Mucosa of descending colon (tissue), 3 donors: ENCODE data around the gene RFX3. TPM values are rescaled to one million over a fixed set of nuclear protein-coding genes. Genes with fewer than 3 reads are reported as not detected.

Experiments
- ATAC-seq: fragments of 200-7000 bp; cut with Tn5 transposase; one replicate; pipeline ENCODE4 v1.9.1; 2020; ENCODE audit warnings: mild to moderate bottlenecking, moderate library complexity
- DNase-seq, 3 donors: peaks; one replicate each; pipeline ENCODE4 v3.0.0-alpha.2; 2020
- H3K36me3 ChIP-seq: fragments of 200-600 bp; one replicate; pipeline ENCODE4 v1.8.0; 2021; ENCODE audit warnings: low read depth, mild to moderate bottlenecking
- H3K4me1 ChIP-seq: fragments of 200-600 bp; one replicate; pipeline ENCODE4 v1.8.0; 2021; ENCODE audit warnings: low read depth, mild to moderate bottlenecking
- H3K4me3 ChIP-seq: fragments of 200-600 bp; one replicate; pipeline ENCODE4 v1.8.0; 2021; ENCODE audit warnings: mild to moderate bottlenecking
- H3K9me3 ChIP-seq: fragments of 200-600 bp; one replicate; pipeline ENCODE4 v1.8.0; 2021; ENCODE audit warnings: mild to moderate bottlenecking
- intact Hi-C, 2 donors: fragments of 100-400 bp; cut with DNase I in 1 of 2; cut with micrococcal nuclease in 1 of 2; formaldehyde crosslinking; loops; one replicate each; pipeline versions ENCODE4 v1.11.0 to v1.11.1; 2022; cut with DNase I, micrococcal nuclease
- total RNA-seq, 3 donors: library from RNA; stranded (reverse); fragmentation: NEBNext Ultra II Directional in 2 of 3; extraction: Animal tissue kit (Norgen Biotek cat#: 25700) in 2 of 3; gene quantifications; one replicate each; pipeline versions ENCODE4 v1.2.1 to v1.2.4, GENCODE V29; 2021 to 2023
- TF ChIP-seq, protein P1 (sequence below): fragments of 200-600 bp; IDR thresholded peaks from one replicate; pipeline ENCODE4 v1.8.0; 2022; ENCODE audit warnings: antibody characterized with exemption, mild to moderate bottlenecking
- donor health status: DM: no; HTN: no; CAD: no; lungs with moderate emphysema.
- donor health status: DM: no; HTN: no; CAD: no.
- donor health status: DM: no; HTN: yes; CAD: no.

The RFX3 gene
- total RNA-seq, 3 donors from 2014 or later, result 12.0 to 13.3 (median 12.3) TPM

DNA sequence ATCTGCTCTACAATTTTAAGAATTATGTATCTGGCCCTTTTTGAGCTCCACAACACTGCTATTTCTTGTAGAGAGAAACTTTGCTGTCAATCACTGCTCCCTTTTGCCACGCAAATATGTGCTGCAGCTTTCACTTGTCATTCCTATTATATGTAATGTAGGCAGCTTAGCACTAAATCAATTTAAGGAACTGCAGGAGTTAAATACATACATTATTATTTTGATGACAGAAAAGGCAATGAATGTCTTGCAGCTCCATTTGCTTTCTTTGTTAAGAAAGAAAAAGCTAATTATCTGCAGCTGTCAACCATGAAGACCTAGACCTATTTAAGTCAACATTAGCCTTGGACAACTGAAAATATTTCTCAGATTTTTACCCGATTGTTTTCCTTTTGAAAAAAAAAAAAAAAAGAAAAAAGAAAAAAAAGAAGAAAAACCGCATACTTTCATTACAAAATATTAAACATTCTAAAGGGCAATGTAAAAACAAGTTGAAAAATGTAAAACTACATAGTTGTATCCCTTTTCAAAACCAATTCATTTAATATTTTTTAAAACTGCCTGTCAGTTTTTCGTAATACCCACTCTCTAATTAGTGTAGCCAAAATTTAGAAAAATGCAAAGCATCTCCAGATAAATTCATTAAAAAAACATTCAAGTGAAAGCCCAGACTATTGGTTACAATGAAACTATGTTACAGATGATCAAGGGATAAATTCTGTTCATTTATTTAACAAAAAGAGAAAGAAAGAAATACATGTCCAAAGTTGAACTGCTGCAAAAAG lies 57.2 kb downstream of the RFX3 start:
- TF ChIP-seq, protein P1, sequence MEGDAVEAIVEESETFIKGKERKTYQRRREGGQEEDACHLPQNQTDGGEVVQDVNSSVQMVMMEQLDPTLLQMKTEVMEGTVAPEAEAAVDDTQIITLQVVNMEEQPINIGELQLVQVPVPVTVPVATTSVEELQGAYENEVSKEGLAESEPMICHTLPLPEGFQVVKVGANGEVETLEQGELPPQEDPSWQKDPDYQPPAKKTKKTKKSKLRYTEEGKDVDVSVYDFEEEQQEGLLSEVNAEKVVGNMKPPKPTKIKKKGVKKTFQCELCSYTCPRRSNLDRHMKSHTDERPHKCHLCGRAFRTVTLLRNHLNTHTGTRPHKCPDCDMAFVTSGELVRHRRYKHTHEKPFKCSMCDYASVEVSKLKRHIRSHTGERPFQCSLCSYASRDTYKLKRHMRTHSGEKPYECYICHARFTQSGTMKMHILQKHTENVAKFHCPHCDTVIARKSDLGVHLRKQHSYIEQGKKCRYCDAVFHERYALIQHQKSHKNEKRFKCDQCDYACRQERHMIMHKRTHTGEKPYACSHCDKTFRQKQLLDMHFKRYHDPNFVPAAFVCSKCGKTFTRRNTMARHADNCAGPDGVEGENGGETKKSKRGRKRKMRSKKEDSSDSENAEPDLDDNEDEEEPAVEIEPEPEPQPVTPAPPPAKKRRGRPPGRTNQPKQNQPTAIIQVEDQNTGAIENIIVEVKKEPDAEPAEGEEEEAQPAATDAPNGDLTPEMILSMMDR, result no peak
- H3K9me3 ChIP-seq, result no peaks in the 10 kb centered on the region
- ATAC-seq (no peak), DNase-seq (no peak)
- no peak overlapping the region for H3K4me3 ChIP-seq
- intact Hi-C loops, result no loop called here
- no peaks in the 10 kb centered on the region for H3K4me1 ChIP-seq
- H3K36me3 ChIP-seq, result no peaks in the 10 kb centered on the region

DNA sequence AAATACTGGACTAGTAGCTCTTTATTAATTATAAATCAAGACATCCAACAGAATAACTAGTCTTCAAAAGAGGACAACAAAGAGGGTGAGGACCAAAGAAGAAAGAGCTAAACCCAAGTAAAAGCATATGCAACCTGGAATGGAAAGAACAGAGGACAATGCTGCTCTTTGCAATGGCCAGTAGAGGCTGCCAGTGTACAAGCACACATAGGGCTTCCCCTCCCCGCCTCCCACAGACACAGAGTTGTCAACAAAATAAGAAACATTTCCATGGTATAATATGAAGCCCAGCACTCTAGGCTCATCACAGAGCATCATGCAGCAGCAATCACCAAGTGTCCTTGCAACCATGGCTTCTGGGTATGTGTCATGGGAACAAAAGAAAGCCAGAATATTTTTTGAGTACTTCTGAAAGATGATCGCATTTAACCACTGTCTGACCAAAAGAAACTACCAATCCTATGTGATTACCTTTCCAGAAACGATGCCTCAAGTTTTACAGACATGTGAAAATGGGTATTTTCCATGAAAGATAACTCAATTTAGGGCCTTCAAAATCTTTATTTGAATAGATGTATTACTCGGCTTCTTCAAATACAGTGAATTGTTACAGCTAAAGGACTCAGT lies 58.1 kb downstream of the RFX3 start:
- Histone ChIP-seq H3K36me3 (no peaks in the 10 kb centered on the region), H3K4me1 (no peaks in the 10 kb centered on the region), H3K9me3 (no peaks in the 10 kb centered on the region), H3K4me3 (no peak overlapping the region)
- peak; percentile 95 for ATAC-seq
- intact Hi-C loops, result no loop called here
- TF ChIP-seq, protein P1, result peak; percentile 74
- DNase-seq, result peak in 2 of 3 donors; percentile 44 to 70

DNA sequence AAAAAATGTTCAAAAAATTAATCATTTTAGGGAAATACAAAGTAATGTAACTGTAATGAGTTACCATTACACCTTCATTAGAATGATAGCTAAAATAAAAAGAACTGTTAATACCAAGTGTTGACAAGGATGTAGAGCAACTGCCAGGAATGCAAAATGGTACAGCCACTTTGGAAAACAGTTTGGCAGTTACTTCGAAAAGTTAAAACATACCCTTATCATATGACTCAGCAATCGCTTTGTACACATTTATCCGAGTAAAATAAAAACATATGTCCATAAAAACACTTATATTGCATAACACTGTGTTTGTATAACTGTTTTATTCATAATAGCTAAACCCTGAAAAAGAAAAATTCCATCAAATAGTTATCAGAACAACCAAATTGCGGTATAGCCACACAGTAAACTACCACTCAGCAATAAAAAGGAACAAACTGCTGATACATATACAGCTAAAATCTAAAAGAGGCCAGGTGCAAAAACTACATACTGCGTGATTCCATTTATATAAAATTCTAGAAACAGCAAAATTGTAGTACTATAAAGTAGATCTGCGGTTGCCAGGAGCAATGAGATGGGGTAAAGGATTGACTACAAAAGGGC lies 61.7 kb downstream of the RFX3 start:
- Histone ChIP-seq H3K9me3 (no peaks in the 10 kb centered on the region), H3K4me3 (no peak overlapping the region), H3K4me1 (no peaks in the 10 kb centered on the region), H3K36me3 (no peaks in the 10 kb centered on the region)
- DNase-seq (no peak), ATAC-seq (no peak)
- TF ChIP-seq, protein P1, result no peak
- intact Hi-C loops, result no loop called here

DNA sequence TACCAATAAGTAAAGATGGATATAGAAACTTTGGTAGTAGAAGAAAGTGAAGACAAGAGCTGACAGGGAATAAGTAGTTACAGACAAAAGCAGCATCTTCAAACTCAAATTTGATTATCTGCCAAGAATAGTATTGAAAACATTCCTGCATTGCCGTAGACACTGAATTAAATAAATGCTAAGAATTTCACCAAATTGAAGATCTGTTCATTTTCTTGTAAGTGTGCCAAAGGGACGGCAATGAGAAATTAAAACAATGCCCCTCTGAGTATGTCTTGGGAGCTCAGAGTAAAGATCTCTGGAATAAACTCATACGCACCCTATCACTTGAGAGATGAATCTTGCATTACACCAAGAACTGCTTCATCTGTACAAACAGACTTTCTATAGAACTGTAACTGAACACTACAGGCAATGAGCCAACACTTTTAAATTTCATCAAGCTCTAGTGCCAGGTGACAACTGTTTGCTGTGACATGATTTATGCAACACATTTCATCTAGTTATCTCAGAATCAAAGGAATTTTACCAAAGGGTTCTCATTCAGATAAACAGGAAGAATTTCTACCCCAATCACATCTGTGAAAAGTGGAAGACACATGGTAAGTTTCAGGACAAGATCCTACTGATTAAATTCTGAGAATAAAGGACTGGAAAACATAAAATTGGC lies 66.9 kb downstream of the RFX3 start:
- ATAC-seq, result no peak
- intact Hi-C loops, result no loop called here
- TF ChIP-seq, protein P1, result no peak
- no peak for DNase-seq
- Histone ChIP-seq H3K36me3 (no peaks in the 10 kb centered on the region), H3K9me3 (no peaks in the 10 kb centered on the region), H3K4me3 (no peak overlapping the region), H3K4me1 (no peaks in the 10 kb centered on the region)

DNA sequence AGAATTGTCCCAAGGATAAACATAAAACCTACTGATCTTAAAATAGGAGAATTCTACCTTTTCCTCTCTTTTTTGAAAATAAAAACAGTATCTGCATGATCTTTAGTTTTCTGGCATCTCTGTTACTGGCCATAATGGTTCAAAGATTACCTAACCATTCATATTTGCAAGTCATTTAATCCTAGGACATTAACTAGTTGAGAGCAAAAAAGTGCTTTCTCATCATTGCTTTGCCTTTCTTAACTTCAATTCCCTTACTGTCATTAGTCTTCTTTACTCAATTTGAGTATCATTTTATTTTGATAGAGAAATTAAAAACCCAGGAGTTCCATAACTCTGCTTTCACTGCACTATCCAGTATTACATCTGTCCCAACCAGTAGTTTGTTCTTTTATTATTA lies 68.6 kb downstream of the RFX3 start:
- Histone ChIP-seq H3K4me1 (no peaks in the 10 kb centered on the region), H3K9me3 (no peaks in the 10 kb centered on the region), H3K36me3 (no peaks in the 10 kb centered on the region), H3K4me3 (no peak overlapping the region)
- TF ChIP-seq, protein P1, result no peak
- intact Hi-C loops, result no loop called here
- DNase-seq (no peak), ATAC-seq (no peak)
